PC-3 (cell line): ENCODE measurements around the gene BMF. TPM values are rescaled to one million over a fixed set of nuclear protein-coding genes. Genes with fewer than 3 reads are reported as not detected.
"Not testable (repeated sequence)": the region's sequence is repeated elsewhere in the genome, so short reads cannot be mapped to it uniquely, and the experiment has no call there.

ENCODE experiments used
- ATAC-seq: fragments of 200-7000 bp; cut with Tn5 transposase; 2 replicates; pipeline ENCODE4 v1.9.1; 2020; ENCODE audit warnings: mild to moderate bottlenecking, moderate library complexity
- BruUV-seq: library from RNA; stranded (reverse); fragments of 400-500 nt; replicated peaks from 2 replicates; lab custom pipeline; 2021; lab: Mats Ljungman, UMichigan
- CTCF ChIA-PET: fragments of 300-600 bp; sonication (Branson Sonifier 250); formaldehyde crosslinking; loops from one replicate; lab custom pipeline; 2022; ENCODE audit warnings: antibody characterized with exemption; lab: Charles Lee
- POLR2A ChIA-PET: fragments of 300-600 bp; sonication (Branson Sonifier 250); formaldehyde crosslinking; loops from one replicate; lab custom pipeline; 2022; ENCODE audit warnings: antibody characterized with exemption; ENCODE audit not compliant: unreplicated experiment; lab: Charles Lee
- DNase-seq: peaks from one replicate; pipeline ENCODE4 v3.0.0-alpha.2; 2015
- H2AFZ ChIP-seq: fragments of 300-600 bp; sonication (generic); 2 replicates; pipeline ENCODE4 v1.6.0; 2016; ENCODE audit warnings: antibody characterized with exemption, low read length
- H3F3A ChIP-seq: fragments of 300-600 bp; sonication (generic); one replicate; pipeline ENCODE4 v1.6.0; 2017; ENCODE audit warnings: antibody characterized with exemption, low read length, control low read depth, mild to moderate bottlenecking; ENCODE audit not compliant: unreplicated experiment
- H3K27ac ChIP-seq: fragments of 300-600 bp; sonication (generic); 2 replicates; pipeline ENCODE4 v1.5.1; 2016; ENCODE audit warnings: mild to moderate bottlenecking, low read length
- H3K27me3 ChIP-seq: fragments of 300-600 bp; sonication (generic); 2 replicates; pipeline ENCODE4 v1.6.1; 2016; ENCODE audit warnings: low read length, mixed read lengths
- H3K36me3 ChIP-seq: fragments of 300-600 bp; sonication (generic); 2 replicates; pipeline ENCODE4 v1.6.1; 2016; ENCODE audit warnings: low read depth, mixed run types, low read length, mixed read lengths
- H3K4me1 ChIP-seq: fragments of 300-600 bp; sonication (generic); 2 replicates; pipeline ENCODE4 v1.5.1; 2016; ENCODE audit warnings: low read length; ENCODE audit not compliant: insufficient read depth
- H3K4me2 ChIP-seq: fragments of 300-600 bp; sonication (generic); 2 replicates; pipeline ENCODE4 v1.6.0; 2016; ENCODE audit warnings: low read length
- H3K4me3 ChIP-seq: fragments of 300-600 bp; sonication (generic); 2 replicates; pipeline ENCODE4 v1.5.1; 2016; ENCODE audit warnings: mild to moderate bottlenecking, low read length, mixed read lengths
- H3K79me2 ChIP-seq: fragments of 300-600 bp; sonication (generic); 2 replicates; pipeline ENCODE4 v1.6.1; 2017; ENCODE audit warnings: low read length, mixed read lengths
- H3K9ac ChIP-seq: fragments of 300-600 bp; sonication (generic); 2 replicates; pipeline ENCODE4 v1.6.0; 2016; ENCODE audit warnings: mild to moderate bottlenecking, low read length
- H3K9me2 ChIP-seq: fragments of 300-600 bp; sonication (generic); replicated peaks from 2 replicates; pipeline ENCODE4 v1.6.1; 2016; ENCODE audit warnings: mixed run types, low read length, mixed read lengths
- H3K9me3 ChIP-seq: fragments of 300-600 bp; sonication (generic); 2 replicates; pipeline ENCODE4 v1.6.1; 2016; ENCODE audit warnings: low read length, mixed read lengths
- H4K20me1 ChIP-seq: fragments of 300-600 bp; sonication (generic); 2 replicates; pipeline ENCODE4 v1.6.1; 2016; ENCODE audit warnings: low read length, mixed read lengths
- EZH2 ChIP-seq: fragments of 300-600 bp; sonication (generic); IDR thresholded peaks from one replicate; pipeline ENCODE4 v1.6.1; 2017; ENCODE audit warnings: antibody characterized with exemption, mild to moderate bottlenecking, low read length; ENCODE audit not compliant: unreplicated experiment
- EZH2phosphoT487 ChIP-seq: fragments of 300-600 bp; sonication (generic); IDR thresholded peaks from 2 replicates; pipeline ENCODE4 v1.6.1; 2018; ENCODE audit warnings: mild to moderate bottlenecking, antibody characterized with exemption, low read length, borderline replicate concordance
- intact Hi-C: fragments of 100-400 bp; cut with micrococcal nuclease; formaldehyde crosslinking; loops from 2 replicates; pipeline ENCODE4 v1.9.0; 2023
- total RNA-seq: library from RNA; depleted of rRNA; stranded (reverse); fragments of >200 nt; gene quantifications from 2 replicates; pipeline ENCODE4 v1.2.3, GENCODE V29; 2014
- TF ChIP-seq, protein P1 (sequence below): fragments of 300-600 bp; sonication (generic); conservative IDR thresholded peaks from 2 replicates; pipeline ENCODE4 v1.5.1; 2017; ENCODE audit warnings: antibody characterized with exemption, low read depth, mild to moderate bottlenecking, low read length

BMF gene
- total RNA-seq, 1 experiment from 2014 or later, result 0.95 TPM

DNA sequence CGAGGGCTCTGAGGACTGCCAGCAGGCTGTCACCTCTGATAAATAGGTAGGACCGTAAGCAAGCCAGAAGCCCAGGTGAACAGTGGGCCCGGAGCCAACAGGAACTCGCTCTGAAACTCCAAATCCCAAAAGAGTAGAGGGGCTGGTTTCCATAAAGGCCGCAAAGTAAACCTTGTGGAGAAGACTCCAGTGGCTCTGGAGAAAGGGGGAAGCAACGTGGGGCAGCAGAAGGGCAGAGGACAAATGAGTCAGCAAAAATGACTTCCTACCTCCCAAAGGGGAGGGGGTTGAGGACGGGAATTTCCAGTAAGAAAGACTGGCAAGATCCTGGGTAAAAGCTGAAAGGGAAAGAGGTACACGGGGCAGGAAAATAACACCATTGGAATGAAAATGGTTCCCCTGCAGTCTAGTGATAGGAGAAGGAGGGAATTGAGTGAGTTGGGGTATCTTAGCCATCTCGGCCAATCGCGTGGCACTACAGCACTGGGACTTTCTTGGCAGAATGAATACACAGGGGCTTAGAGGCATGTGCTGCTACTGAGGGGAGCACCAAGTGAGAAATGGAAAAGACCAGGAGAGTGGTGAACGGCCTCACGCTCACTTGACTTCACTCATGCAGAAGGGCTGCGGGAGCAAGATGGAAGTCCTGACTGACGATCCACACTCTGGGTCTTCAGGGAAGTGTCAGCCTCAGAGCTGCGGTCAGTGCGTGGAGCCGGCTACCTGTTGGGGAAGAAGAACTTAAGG lies 33.2 kb downstream of the BMF start:
- BruUV-seq, result no TSS peak
- H3K27ac ChIP-seq, result no peak overlapping the region
- ATAC-seq, result no peak
- no peaks in the 10 kb centered on the region for H3K9me3 ChIP-seq
- peak overlapping the region; percentile 44; the same call in 1 of the 2 replicates for H3K4me2 ChIP-seq
- no peaks in the 10 kb centered on the region for H3K79me2 ChIP-seq
- peaks cover 7% of the 10 kb centered on the region for H3K4me1 ChIP-seq
- no peak for TF ChIP-seq EZH2
- TF ChIP-seq, protein P1, sequence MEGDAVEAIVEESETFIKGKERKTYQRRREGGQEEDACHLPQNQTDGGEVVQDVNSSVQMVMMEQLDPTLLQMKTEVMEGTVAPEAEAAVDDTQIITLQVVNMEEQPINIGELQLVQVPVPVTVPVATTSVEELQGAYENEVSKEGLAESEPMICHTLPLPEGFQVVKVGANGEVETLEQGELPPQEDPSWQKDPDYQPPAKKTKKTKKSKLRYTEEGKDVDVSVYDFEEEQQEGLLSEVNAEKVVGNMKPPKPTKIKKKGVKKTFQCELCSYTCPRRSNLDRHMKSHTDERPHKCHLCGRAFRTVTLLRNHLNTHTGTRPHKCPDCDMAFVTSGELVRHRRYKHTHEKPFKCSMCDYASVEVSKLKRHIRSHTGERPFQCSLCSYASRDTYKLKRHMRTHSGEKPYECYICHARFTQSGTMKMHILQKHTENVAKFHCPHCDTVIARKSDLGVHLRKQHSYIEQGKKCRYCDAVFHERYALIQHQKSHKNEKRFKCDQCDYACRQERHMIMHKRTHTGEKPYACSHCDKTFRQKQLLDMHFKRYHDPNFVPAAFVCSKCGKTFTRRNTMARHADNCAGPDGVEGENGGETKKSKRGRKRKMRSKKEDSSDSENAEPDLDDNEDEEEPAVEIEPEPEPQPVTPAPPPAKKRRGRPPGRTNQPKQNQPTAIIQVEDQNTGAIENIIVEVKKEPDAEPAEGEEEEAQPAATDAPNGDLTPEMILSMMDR, result no peak
- no peak for TF ChIP-seq EZH2phosphoT487
- intact Hi-C loops, result no loop called here
- peak; percentile 13 for DNase-seq
- H3K9me2 ChIP-seq, result no peaks in the 10 kb centered on the region
- H3K4me3 ChIP-seq, result no peak overlapping the region
- no peak overlapping the region for H3K9ac ChIP-seq
- H3K27me3 ChIP-seq, result no peaks in the 10 kb centered on the region
- no peaks in the 10 kb centered on the region for H4K20me1 ChIP-seq
- ChIA-PET CTCF (no interaction called here), POLR2A (no interaction called here)
- H3K36me3 ChIP-seq, result no peaks in the 10 kb centered on the region
- H3F3A ChIP-seq, result no peaks in the 10 kb centered on the region
- H2AFZ ChIP-seq, result peak overlapping the region; percentile 68; the same call in 1 of the 2 replicates

DNA sequence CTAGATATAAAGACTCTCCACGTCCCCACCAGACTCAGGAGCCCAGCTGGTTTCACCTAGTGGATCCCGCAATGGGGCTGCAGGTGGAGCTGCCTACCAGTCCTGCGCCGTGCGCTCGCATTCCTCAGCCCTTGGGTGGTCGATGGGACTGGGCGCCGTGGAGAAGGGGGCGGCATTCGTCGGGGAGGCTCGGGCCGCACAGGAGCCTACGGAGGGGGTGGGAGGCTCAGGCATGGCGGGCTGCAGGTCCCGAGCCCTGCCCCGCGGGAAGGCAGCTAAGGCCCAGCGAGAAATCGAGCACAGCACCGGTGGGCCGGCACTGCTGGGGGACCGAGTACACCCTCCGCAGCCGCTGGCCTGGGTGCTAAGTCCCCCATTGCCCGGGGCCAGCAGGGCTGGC lies 34.0 kb downstream of the BMF start:
- intact Hi-C loops, H3K27me3 ChIP-seq, H3F3A ChIP-seq, ATAC-seq, H3K27ac ChIP-seq, H3K79me2 ChIP-seq, DNase-seq, BruUV-seq, H3K36me3 ChIP-seq, POLR2A ChIA-PET, H3K4me2 ChIP-seq, CTCF ChIA-PET, H3K9ac ChIP-seq, H3K9me2 ChIP-seq, H3K9me3 ChIP-seq, H2AFZ ChIP-seq, H4K20me1 ChIP-seq, H3K4me3 ChIP-seq: not testable (repeated sequence)
- H3K4me1 ChIP-seq, result peaks cover 14% of the 10 kb centered on the region

DNA sequence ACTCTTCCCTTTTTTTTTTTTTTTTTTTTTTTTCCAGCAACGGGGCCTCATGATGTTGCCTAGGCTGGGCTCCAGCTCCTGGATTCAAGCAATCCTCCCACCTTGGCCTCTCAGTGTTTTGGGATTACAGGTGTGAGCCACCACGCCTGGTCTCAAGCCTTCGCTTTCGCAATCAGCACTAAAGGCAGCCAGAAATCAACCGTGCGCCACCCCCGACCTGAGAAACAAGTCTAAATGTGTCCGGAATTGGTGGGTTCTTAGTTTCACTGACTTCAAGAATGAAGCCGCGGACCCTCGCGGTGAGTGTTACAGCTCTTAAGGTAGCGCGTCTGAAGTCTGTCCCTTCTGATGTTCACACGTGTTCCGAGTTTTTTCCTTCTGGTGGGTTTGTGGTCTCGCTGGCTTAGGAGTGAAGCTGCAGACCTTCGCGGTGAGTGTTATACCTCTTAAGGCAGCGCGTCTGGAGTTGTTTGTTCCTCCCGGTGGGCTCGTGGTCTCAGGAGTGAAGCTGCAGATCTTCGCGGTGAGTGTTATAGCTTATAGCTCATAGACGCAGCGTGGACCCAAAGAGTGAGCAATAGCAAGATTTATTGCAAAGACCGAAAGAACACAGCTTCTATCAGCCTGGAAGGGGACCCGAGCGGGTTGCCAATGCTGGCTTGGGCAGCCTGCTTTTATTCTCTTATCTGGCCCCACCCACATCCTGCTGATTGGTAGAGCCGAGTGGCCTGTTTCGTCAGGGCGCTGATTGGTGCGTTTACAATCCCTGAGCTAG lies 34.8 kb downstream of the BMF start:
- CTCF ChIA-PET, ATAC-seq: not testable (repeated sequence)

More for the DNA sequence above, 34.8 kb downstream of the BMF start:
- H3K4me2 ChIP-seq, H3K27me3 ChIP-seq, intact Hi-C loops, H3K9me2 ChIP-seq, H3K36me3 ChIP-seq, POLR2A ChIA-PET, H2AFZ ChIP-seq, H3K4me3 ChIP-seq, H3K9ac ChIP-seq, H3F3A ChIP-seq, H3K27ac ChIP-seq, DNase-seq, H3K79me2 ChIP-seq, H4K20me1 ChIP-seq, H3K9me3 ChIP-seq, BruUV-seq: not testable (repeated sequence)
- H3K4me1 ChIP-seq, result peaks cover 19% of the 10 kb centered on the region
